Central memory CD4-positive, alpha-beta T cell (primary cell): ENCODE results near the gene GNAS.

ENCODE experiments used
- DNase-seq: peaks from one replicate; pipeline ENCODE4 v3.0.0; 2022

Gene GNAS

GRCh38 chr20:58883241-58883691 lies 30.8 kb downstream of the GNAS start:
- DNase-seq = no peak

GRCh38 chr20:58884966-58885365 lies 32.5 kb downstream of the GNAS start:
- no peak for DNase-seq

GRCh38 chr20:58886546-58886945 lies 34.0 kb downstream of the GNAS start:
- no peak for DNase-seq

GRCh38 chr20:58888103-58888502 lies 35.6 kb downstream of the GNAS start:
- DNase-seq = no peak

- peak; percentile 84 for DNase-seq
Measured at GRCh38 chr20:58888521-58889333, 36.2 kb downstream of the GNAS start.

GRCh38 chr20:58889334-58889760 lies 36.8 kb downstream of the GNAS start:
- no peak for DNase-seq

GRCh38 chr20:58889798-58890517 lies 37.4 kb downstream of the GNAS start:
- peak; percentile 23 for DNase-seq

- peak; percentile 58 for DNase-seq
Measured at GRCh38 chr20:58890518-58891085, 38.1 kb downstream of the GNAS start.

- peak; percentile 67 for DNase-seq
Measured at GRCh38 chr20:58891086-58891717, 38.7 kb downstream of the GNAS start.

GRCh38 chr20:58891718-58892140 lies 39.2 kb downstream of the GNAS start:
- no peak for DNase-seq

GRCh38 chr20:58892141-58892931 lies 39.8 kb downstream of the GNAS start:
- peak; percentile 72 for DNase-seq

- no peak for DNase-seq
Measured at GRCh38 chr20:58892932-58893224, 40.4 kb downstream of the GNAS start.

GRCh38 chr20:58893355-58894120 lies 41.0 kb downstream of the GNAS start:
- no peak for DNase-seq

- no peak for DNase-seq
Measured at GRCh38 chr20:58894652-58895447, 42.3 kb downstream of the GNAS start.

GRCh38 chr20:58895448-58896180 lies 43.1 kb downstream of the GNAS start:
- no peak for DNase-seq

GRCh38 chr20:58896820-58897219 lies 44.3 kb downstream of the GNAS start:
- no peak for DNase-seq

- DNase-seq = no peak
Measured at GRCh38 chr20:58897488-58897887, 45.0 kb downstream of the GNAS start.

- DNase-seq = no peak
Measured at GRCh38 chr20:58898629-58899408, 46.3 kb downstream of the GNAS start.

- no peak for DNase-seq
Measured at GRCh38 chr20:58899512-58899911, 47.0 kb downstream of the GNAS start.
